Measurements from ENCODE around the gene GDAP2.
A peak's percentile ranks its signal among the peaks of the same experiment; 100 is the strongest.

- TF ChIP-seq POLR2A (IDR thresholded peaks at IDR 0.05) = no peak
- TF ChIP-seq, protein P1, sequence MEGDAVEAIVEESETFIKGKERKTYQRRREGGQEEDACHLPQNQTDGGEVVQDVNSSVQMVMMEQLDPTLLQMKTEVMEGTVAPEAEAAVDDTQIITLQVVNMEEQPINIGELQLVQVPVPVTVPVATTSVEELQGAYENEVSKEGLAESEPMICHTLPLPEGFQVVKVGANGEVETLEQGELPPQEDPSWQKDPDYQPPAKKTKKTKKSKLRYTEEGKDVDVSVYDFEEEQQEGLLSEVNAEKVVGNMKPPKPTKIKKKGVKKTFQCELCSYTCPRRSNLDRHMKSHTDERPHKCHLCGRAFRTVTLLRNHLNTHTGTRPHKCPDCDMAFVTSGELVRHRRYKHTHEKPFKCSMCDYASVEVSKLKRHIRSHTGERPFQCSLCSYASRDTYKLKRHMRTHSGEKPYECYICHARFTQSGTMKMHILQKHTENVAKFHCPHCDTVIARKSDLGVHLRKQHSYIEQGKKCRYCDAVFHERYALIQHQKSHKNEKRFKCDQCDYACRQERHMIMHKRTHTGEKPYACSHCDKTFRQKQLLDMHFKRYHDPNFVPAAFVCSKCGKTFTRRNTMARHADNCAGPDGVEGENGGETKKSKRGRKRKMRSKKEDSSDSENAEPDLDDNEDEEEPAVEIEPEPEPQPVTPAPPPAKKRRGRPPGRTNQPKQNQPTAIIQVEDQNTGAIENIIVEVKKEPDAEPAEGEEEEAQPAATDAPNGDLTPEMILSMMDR (IDR thresholded peaks at IDR 0.05) = peak; percentile 56 to 83 (median 72)
Observed at GRCh38 chr1:117895482-117896114, 33.8 kb downstream of the GDAP2 start.
